RWPE2 (cell line): ENCODE results near the gene SLC25A21.

Experiments
- ATAC-seq: fragments of 200-7000 bp; cut with Tn5 transposase; 3 replicates; pipeline ENCODE4 v1.9.1; 2021; ENCODE audit warnings: low read depth
- DNase-seq: peaks from one replicate; pipeline ENCODE4 v3.0.0-alpha.2; 2020; ENCODE audit warnings: low spot score
- H3K27ac ChIP-seq: fragments of 450-650 bp; 2 replicates; pipeline ENCODE4 v1.5.1; 2017; ENCODE audit warnings: mild to moderate bottlenecking; ENCODE audit not compliant: poor library complexity, severe bottlenecking
- H3K27me3 ChIP-seq: fragments of 250-450 bp; sonication (Bioruptor Pico); 2 replicates; pipeline ENCODE4 v1.5.1; 2021; ENCODE audit warnings: mild to moderate bottlenecking, moderate library complexity; ENCODE audit not compliant: insufficient read depth, poor library complexity, severe bottlenecking
- H3K36me3 ChIP-seq: fragments of 250-450 bp; sonication (Bioruptor Pico); 2 replicates; pipeline ENCODE4 v1.5.1; 2020; ENCODE audit warnings: low read depth, mild to moderate bottlenecking, moderate library complexity
- H3K4me1 ChIP-seq: fragments of 250-450 bp; sonication (Bioruptor Pico); 2 replicates; pipeline ENCODE4 v1.5.1; 2021; ENCODE audit warnings: mild to moderate bottlenecking, moderate library complexity; ENCODE audit not compliant: insufficient read depth, poor library complexity, severe bottlenecking
- H3K4me3 ChIP-seq: fragments of 250-450 bp; sonication (Bioruptor Pico); 2 replicates; pipeline ENCODE4 v1.5.1; 2021; ENCODE audit warnings: mild to moderate bottlenecking, moderate library complexity; ENCODE audit not compliant: severe bottlenecking
- H3K9me3 ChIP-seq: fragments of 250-450 bp; sonication (Bioruptor Pico); 2 replicates; pipeline ENCODE4 v1.5.1; 2021; ENCODE audit warnings: mild to moderate bottlenecking, moderate library complexity; ENCODE audit not compliant: severe bottlenecking
- CTCF ChIP-seq: fragments of 450-650 bp; IDR thresholded peaks from one replicate; pipeline ENCODE4 v1.5.1; 2017; ENCODE audit warnings: mild to moderate bottlenecking, moderate library complexity; ENCODE audit not compliant: poor library complexity, severe bottlenecking

SLC25A21 gene

DNA sequence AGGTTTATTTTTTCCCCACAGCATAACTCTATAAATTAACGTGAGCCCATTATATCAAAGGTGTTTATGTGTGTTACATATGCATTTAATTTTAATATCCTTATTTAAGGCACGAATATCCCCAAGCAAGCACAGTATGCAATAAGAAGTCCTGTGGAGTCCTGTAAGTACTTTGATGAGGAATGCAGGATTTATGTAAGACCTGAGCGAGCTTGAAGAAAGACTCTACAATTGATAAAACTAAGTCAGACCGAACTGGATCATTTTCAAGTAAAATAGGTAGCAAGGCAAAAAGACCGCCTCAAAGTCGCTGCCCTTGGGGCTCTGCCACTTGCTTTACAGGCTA, 755 bp downstream of the SLC25A21 start:
- DNase-seq, result no peak
- peak; percentile 42 for ATAC-seq
- H3K4me1 ChIP-seq, result peaks cover 18% of the 10 kb centered on the region
- H3K27me3 ChIP-seq, result no peaks in the 10 kb centered on the region
- peak overlapping the region; percentile 53 for H3K4me3 ChIP-seq
- H3K9me3 ChIP-seq, result no peaks in the 10 kb centered on the region
- H3K27ac ChIP-seq, result peak overlapping the region; percentile 60
- no peak for TF ChIP-seq CTCF
- peaks cover 6% of the 10 kb centered on the region; the same call in 1 of the 2 replicates for H3K36me3 ChIP-seq

DNA sequence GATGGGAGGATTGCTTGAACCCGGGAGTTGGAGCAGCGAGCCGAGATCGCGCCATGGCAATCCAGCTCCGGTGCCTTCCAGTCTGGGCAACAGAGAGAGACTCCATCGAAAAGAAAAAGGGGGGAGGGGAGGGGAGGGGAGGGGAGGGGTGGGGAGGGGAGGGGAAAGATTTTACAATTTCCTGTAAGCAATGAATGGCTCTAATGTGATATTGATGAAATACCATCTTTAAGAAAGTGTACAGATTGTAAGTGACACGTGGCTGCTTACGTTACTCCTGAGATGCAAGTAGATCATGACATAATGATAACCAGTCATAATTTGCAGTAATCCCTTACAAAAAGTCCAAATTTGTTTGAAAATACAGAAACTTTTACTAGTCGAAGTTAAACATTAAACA, 1.4 kb downstream of the SLC25A21 start:
- Histone ChIP-seq H3K4me3 (no peak overlapping the region), H3K9me3 (no peaks in the 10 kb centered on the region), H3K4me1 (peaks cover 18% of the 10 kb centered on the region), H3K27me3 (no peaks in the 10 kb centered on the region), H3K27ac (no peak overlapping the region), H3K36me3 (peaks cover 6% of the 10 kb centered on the region; the same call in 1 of the 2 replicates)
- TF ChIP-seq CTCF, result no peak
- ATAC-seq (no peak), DNase-seq (no peak)

DNA sequence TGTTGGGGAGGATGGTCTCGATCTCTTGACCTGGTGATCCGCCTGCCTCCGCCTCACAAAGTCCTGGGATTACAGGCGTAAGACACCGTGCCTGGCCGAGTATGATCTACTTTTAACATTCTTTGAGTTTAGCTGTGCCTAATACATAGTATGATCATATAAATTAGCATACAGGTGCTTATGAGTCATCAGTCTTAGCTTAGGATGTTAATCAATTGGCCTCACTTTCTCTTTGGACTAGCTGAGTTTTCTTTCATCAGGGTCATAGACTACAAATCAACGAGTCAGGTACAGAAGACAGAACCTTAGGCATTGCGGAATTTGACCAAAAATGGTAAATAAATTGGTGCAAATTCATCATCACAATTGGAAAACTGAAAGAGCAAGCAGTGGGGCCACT, 2.2 kb downstream of the SLC25A21 start:
- ATAC-seq (no peak), DNase-seq (no peak)
- Histone ChIP-seq H3K36me3 (peaks cover 6% of the 10 kb centered on the region; the same call in 1 of the 2 replicates), H3K4me3 (no peak overlapping the region), H3K9me3 (no peaks in the 10 kb centered on the region), H3K4me1 (peaks cover 18% of the 10 kb centered on the region), H3K27ac (no peak overlapping the region), H3K27me3 (no peaks in the 10 kb centered on the region)
- no peak for TF ChIP-seq CTCF

- TF ChIP-seq CTCF, result no peak
- Histone ChIP-seq H3K9me3 (no peaks in the 10 kb centered on the region), H3K36me3 (peaks cover 6% of the 10 kb centered on the region; the same call in 1 of the 2 replicates), H3K27me3 (no peaks in the 10 kb centered on the region), H3K4me3 (no peak overlapping the region), H3K4me1 (peaks cover 14% of the 10 kb centered on the region), H3K27ac (no peak overlapping the region)
- DNase-seq, result no peak
- no peak for ATAC-seq
These were observed 3.7 kb downstream of the SLC25A21 start for GRCh38 chr14:37168721-37169120.

GRCh38 chr14:37167151-37168047, 5.0 kb downstream of the SLC25A21 start:
- TF ChIP-seq CTCF, result no peak
- no peaks in the 10 kb centered on the region for H3K27me3 ChIP-seq
- no peak overlapping the region for H3K27ac ChIP-seq
- DNase-seq (no peak), ATAC-seq (no peak)
- H3K36me3 ChIP-seq, result no peaks in the 10 kb centered on the region
- no peak overlapping the region for H3K4me3 ChIP-seq
- H3K4me1 ChIP-seq, result peaks cover 5% of the 10 kb centered on the region
- no peaks in the 10 kb centered on the region for H3K9me3 ChIP-seq
